ENCODE results near the gene C20orf204. TPM values are rescaled to one million over a fixed set of nuclear protein-coding genes. Genes with fewer than 3 reads are reported as not detected.

Gene C20orf204
- total and polyA plus RNA-seq, 9 of the 15 experiments (the other 6 are each of a cell fraction or from before 2014, with no cell fraction given), result 0.11 to 1.1 (median 0.36) TPM; not detected in 2

DNA sequence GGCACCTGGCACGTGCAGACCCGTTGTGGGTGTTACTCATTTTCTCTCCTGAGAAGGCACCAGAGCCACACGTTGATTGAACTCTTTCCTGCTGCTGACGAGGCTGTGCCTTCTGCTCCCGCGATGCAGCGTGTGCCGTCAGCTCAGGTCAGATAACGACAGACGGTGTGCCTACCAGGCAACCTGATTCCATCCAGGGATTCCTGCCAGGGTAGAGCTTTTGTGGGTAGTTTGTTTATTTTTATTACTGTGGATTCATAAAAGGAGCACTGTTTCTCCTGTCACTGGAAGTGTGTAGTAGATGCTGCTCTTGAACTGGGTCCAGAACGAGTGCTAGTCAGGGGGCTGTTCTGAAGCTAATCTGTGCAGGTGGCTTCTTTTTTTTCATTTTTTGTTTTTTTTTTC, 34.4 kb upstream of the C20orf204 start:
- ChIA-PET POLR2A (interaction anchor here (0.6 to 1.4 kb wide), 4 partner anchors 9 to 632 kb away, joined by 3 read pairs; no protein-coding TSS in a partner anchor), CTCF (ENCODE audit: low intra/inter-chr PET ratio) (no interaction called here)
- Histone ChIP-seq H2AFZ (ENCODE audit: low read depth, low read length) (no peak overlapping the region), H3K9me1 (ENCODE audit: control insufficient read depth, insufficient read depth, low read length) (no peaks in the 10 kb centered on the region), H3K9ac (ENCODE audit: insufficient read depth in 1 of 2, low read depth in 2 of 2, low read length in 2 of 2) (no peak overlapping the region; a peak in 1 of 4 replicates), H4K20me1 (replicated peaks; ENCODE audit: control insufficient read depth, insufficient read depth, low read length) (no peaks in the 10 kb centered on the region), H3K79me2 (ENCODE audit: control insufficient read depth, insufficient read depth, low read length) (no peaks in the 10 kb centered on the region), H3K4me1 (replicated peaks in 1 of 2; ENCODE audit: control insufficient read depth in 2 of 2, insufficient read depth in 2 of 2, low read length in 2 of 2) (no peaks in the 10 kb centered on the region), H3K36me3 (ENCODE audit: control insufficient read depth, insufficient read depth, low read length) (peaks cover 71% of the 10 kb centered on the region), H3K4me3 (no peak overlapping the region), H3K27me3 (ENCODE audit: control insufficient read depth in 2 of 2, insufficient read depth in 2 of 2, low read length in 2 of 2) (no peaks in the 10 kb centered on the region), H3K4me2 (ENCODE audit: insufficient read depth, low read length) (no peak overlapping the region), H3K27ac (ENCODE audit: extremely low read depth, low read depth, low read length) (no peak overlapping the region), H3K9me3 (replicated peaks; ENCODE audit: control insufficient read depth, insufficient read depth, low read depth, low read length) (no peaks in the 10 kb centered on the region)
- DNase-seq (ENCODE audit: extremely low read depth in 1 of 4, low spot score in 3 of 4) (no peak), FAIRE-seq (no peak), ATAC-seq (no peak)
- TF ChIP-seq PTRF (tag; IDR thresholded peaks at IDR 0.05) (no peak), CBFA2T2 (conservative IDR thresholded peaks at IDR 0.05) (no peak), ZNF324 (CRISPR knock-in tag; IDR thresholded peaks at IDR 0.05) (no peak), RBM17 (IDR thresholded peaks at IDR 0.05; ENCODE audit: borderline replicate concordance, low read depth, low read length) (no peak), MCM3 (IDR thresholded peaks at IDR 0.05) (no peak), TARDBP (IDR thresholded peaks at IDR 0.05) (no peak), RCOR1 (IDR thresholded peaks at IDR 0.05; ENCODE audit: borderline replicate concordance in 1 of 2, low read depth in 2 of 2, low read length in 2 of 2) (no peak), CEBPB (tag; IDR thresholded peaks at IDR 0.05) (no peak)
- in situ Hi-C loops (cut with MboI), result no loop called here
- no TSS peak for BruUV-seq (replicated peaks)
- intact Hi-C loops (cut with micrococcal nuclease), result no loop called here
- WGBS (ENCODE audit: insufficient coverage, low coverage, missing lambda C conversion rate), result 92% methylated on average over 11 of the region's 11 CpGs
